Gastroesophageal sphincter (tissue), 3 donors: ENCODE data around the gene PRF1.

Experiments used
- CTCF ChIP-seq, 4 experiments: fragments of 200-600 bp in 2 of 4; fragments of 450-650 bp in 2 of 4; sonication (generic) in 1 of 4; IDR thresholded peaks; one replicate each; pipeline ENCODE4 v1.5.1; 2017 to 2019; ENCODE audit warnings: antibody characterized with exemption in 4 of 4, mild to moderate bottlenecking in 2 of 4, moderate library complexity in 2 of 4
- EP300 ChIP-seq: sonication (generic); formaldehyde crosslinking; IDR thresholded peaks from one replicate; pipeline ENCODE4 v1.6.1; 2017; ENCODE audit warnings: antibody characterized with exemption, mild to moderate bottlenecking
- POLR2A ChIP-seq, 2 donors: fragments of 450-650 bp; IDR thresholded peaks; one replicate each; pipeline ENCODE4 v1.6.1; 2017; ENCODE audit warnings: antibody characterized with exemption in 2 of 2, mild to moderate bottlenecking in 2 of 2, moderate library complexity in 1 of 2
- POLR2AphosphoS5 ChIP-seq: sonication (generic); formaldehyde crosslinking; IDR thresholded peaks from one replicate; pipeline ENCODE4 v1.6.1; 2017; ENCODE audit warnings: antibody characterized with exemption

GRCh38 chr10:70558871-70559810 is 43.4 kb downstream of the PRF1 start:
- TF ChIP-seq POLR2A (IDR thresholded peaks at IDR 0.05) (no peak), CTCF (IDR thresholded peaks at IDR 0.05) (peak in 3 of 4 experiments; percentile 18 to 65 (median 58)), EP300 (no peak), POLR2AphosphoS5 (peak; percentile 42)
